K562 (cell line): ENCODE measurements around the gene SMAD3. TPM values are rescaled to one million over a fixed set of nuclear protein-coding genes. Genes with fewer than 3 reads are reported as not detected.

Experiments
- BRD9 ChIP-seq: fragments of 450-650 bp; IDR thresholded peaks from 2 replicates; pipeline ENCODE4 v1.6.1; 2018; ENCODE audit warnings: low read depth; ENCODE audit not compliant: partially characterized antibody
- CSDE1 ChIP-seq, 2 experiments: fragments of 450-650 bp; IDR thresholded peaks; 2 replicates each; pipeline ENCODE4 v1.6.1; 2016; ENCODE audit warnings: mild to moderate bottlenecking in 1 of 2
- HOXB6 ChIP-seq: fragments of 250-450 bp; sonication (Bioruptor Pico); IDR thresholded peaks from 2 replicates; pipeline ENCODE4 v1.5.1; 2022; ENCODE audit warnings: mild to moderate bottlenecking, borderline replicate concordance
- JUN ChIP-seq, 2 experiments: sonication (generic) in 1 of 2; formaldehyde crosslinking in 1 of 2; IDR thresholded peaks; 2 replicates each; pipeline versions ENCODE4 v1.6.1 to v1.8.0; 2012 to 2022; ENCODE audit warnings: borderline replicate concordance in 2 of 2, mild to moderate bottlenecking in 2 of 2, improper control_type of control experiment in 1 of 2, low read depth in 1 of 2, low read length in 1 of 2, missing genetic modification reagents in 1 of 2
- LCOR ChIP-seq: sonication (generic); formaldehyde crosslinking; IDR thresholded peaks from 2 replicates; pipeline ENCODE4 v1.8.0; 2022; ENCODE audit warnings: mild to moderate bottlenecking, missing genetic modification reagents
- MYNN ChIP-seq, 2 experiments: sonication (generic); formaldehyde crosslinking in 1 of 2; IDR thresholded peaks; 2 replicates each; pipeline versions ENCODE4 v1.5.0 to v1.6.1; 2016 to 2020; ENCODE audit warnings: antibody characterized with exemption in 1 of 2, missing genetic modification reagents in 1 of 2
- NCOA2 ChIP-seq, 2 experiments: fragments of 450-650 bp; IDR thresholded peaks; 2 replicates each; pipeline ENCODE4 v1.6.1; 2018; ENCODE audit warnings: mild to moderate bottlenecking in 2 of 2, moderate library complexity in 1 of 2; ENCODE audit not compliant: partially characterized antibody in 2 of 2
- STAT5B ChIP-seq: fragments of 250-450 bp; sonication (Bioruptor Pico); IDR thresholded peaks from 2 replicates; pipeline ENCODE4 v1.8.0; 2021; ENCODE audit warnings: mild to moderate bottlenecking, inconsistent platforms
- TAF1 ChIP-seq: IDR thresholded peaks from 2 replicates; pipeline ENCODE4 v1.6.1; 2011; ENCODE audit warnings: mild to moderate bottlenecking, low read length, moderate library complexity; ENCODE audit not compliant: insufficient read depth, control insufficient read depth, severe bottlenecking; ENCODE audit errors: extremely low read depth
- ZKSCAN3 ChIP-seq: fragments of 250-450 bp; sonication (Bioruptor Pico); IDR thresholded peaks from 2 replicates; pipeline ENCODE4 v1.4.0; 2020
- ZNF445 ChIP-seq: fragments of 250-450 bp; sonication (Bioruptor Pico); IDR thresholded peaks from 2 replicates; pipeline ENCODE4 v1.4.0; 2020; ENCODE audit warnings: low read depth, mild to moderate bottlenecking, moderate library complexity
- polyA plus RNA-seq, 8 experiments: library from polyadenylated mRNA; depleted of rRNA in 4 of 8; stranded (reverse) in 5 of 8; unstranded in 3 of 8; fragments of >200 nt; fragmentation: Nextera tagmentation in 2 of 8; fragmentation: Illumina TruSeq in 1 of 8; extraction: Ambion mirVana in 2 of 8; extraction: Trizol in 1 of 8; gene quantifications; 2 replicates each; pipeline versions ENCODE4 v1.2.1 to v1.2.3, GENCODE V29; 2011 to 2014; ENCODE audit warnings: inconsistent platforms in 1 of 8, missing spikeins in 1 of 8
- total RNA-seq, 7 experiments: library from RNA; depleted of rRNA in 6 of 7; stranded (reverse); fragments of >200 nt in 6 of 7; fragmentation: Illumina TruSeq in 2 of 7; extraction: Trizol in 2 of 7; gene quantifications; 2 replicates each; pipeline versions ENCODE4 v1.2.1 to v1.2.3, GENCODE V29; 2011 to 2021; ENCODE audit warnings: low replicate concordance in 1 of 7
- TF ChIP-seq, protein P1 (sequence below): fragments of 450-650 bp; IDR thresholded peaks from 2 replicates; pipeline ENCODE4 v1.7.0; 2016; ENCODE audit warnings: borderline replicate concordance
- TF ChIP-seq, protein P2 (sequence below): sonication (generic); formaldehyde crosslinking; IDR thresholded peaks from 2 replicates; pipeline ENCODE4 v1.8.0; 2022; ENCODE audit warnings: mild to moderate bottlenecking, low read depth, missing genetic modification reagents
- TF ChIP-seq, protein P3 (sequence below): IDR thresholded peaks from 2 replicates; pipeline ENCODE4 v1.6.1; 2014; ENCODE audit warnings: antibody characterized with exemption
- TF ChIP-seq, protein P4 (sequence below), 2 experiments: fragments of 450-650 bp in 1 of 2; sonication (generic) in 1 of 2; formaldehyde crosslinking in 1 of 2; IDR thresholded peaks in 1 of 2; conservative IDR thresholded peaks in 1 of 2; 2 replicates each; pipeline versions ENCODE4 v1.6.1 to v1.8.1; 2016 to 2023; ENCODE audit warnings: mild to moderate bottlenecking in 2 of 2, moderate library complexity in 2 of 2, inconsistent platforms in 1 of 2, missing genetic modification reagents in 1 of 2

Gene SMAD3
- total and polyA plus RNA-seq, 9 of the 15 experiments (the other 6 are each of a cell fraction or from before 2014, with no cell fraction given): 4.3 to 39.2 (median 11.1) TPM

DNA sequence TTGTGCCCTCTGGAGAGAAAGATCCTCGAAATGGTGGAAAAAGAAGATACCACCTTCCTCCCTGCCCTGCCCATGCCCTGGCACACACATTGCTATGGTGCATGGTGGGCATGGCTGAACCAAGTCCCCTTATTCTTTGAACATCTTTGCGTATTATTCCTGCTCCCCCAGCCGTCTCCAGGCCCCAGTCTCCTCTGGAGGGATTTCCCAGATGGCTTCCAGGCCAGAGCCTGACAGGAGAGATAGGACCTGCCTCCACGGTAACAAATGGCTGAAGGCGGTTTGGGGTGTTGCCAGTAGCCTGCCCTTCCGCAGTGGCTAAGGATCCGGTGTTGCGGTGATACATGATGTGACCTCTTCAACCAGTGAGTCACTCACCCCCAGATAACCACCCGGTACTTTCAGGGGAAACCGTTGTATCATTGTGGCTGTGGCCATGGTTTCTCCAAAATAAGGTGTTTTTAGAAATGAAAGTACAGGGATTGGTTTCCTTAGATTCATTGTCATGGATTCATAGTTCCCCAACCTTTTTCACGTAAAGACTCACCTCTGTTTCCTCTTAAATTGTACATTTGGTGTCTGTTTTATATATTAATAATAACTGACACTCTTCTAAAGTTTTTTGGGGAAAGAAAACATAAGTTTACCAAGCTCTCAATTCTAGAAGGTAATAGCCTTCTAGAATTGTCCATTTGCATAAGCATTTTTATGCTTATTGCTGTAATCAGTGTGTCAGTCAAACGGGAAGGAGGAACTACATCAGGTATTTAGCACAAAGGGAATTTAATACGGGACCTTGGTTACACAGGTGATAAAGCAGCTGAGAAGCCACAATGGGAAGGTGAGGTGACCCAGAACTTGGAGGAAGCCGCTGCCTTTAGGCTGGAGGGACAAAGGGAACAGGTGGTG is 25.9 kb downstream of the SMAD3 start (continued):
- TF ChIP-seq JUN (IDR thresholded peaks at IDR 0.05; ENCODE audit: borderline replicate concordance, low read depth, low read length) (peak; percentile 99), JUN (CRISPR knock-in tag; IDR thresholded peaks at IDR 0.05; ENCODE audit: borderline replicate concordance) (peak; percentile 95; the same call in 1 of the 2 replicates), TAF1 (peak; percentile 45), ZKSCAN3 (CRISPR knock-in tag) (no peak), BRD9 (peak; percentile 65), STAT5B (CRISPR knock-in tag) (no peak), LCOR (peak; percentile 95), NCOA2 (IDR thresholded peaks at IDR 0.05; ENCODE audit: partially characterized antibody in 2 of 2) (no peak), ZNF445 (CRISPR knock-in tag) (no peak), MYNN (IDR thresholded peaks at IDR 0.05) (peak; percentile 94), MYNN (CRISPR knock-in tag; IDR thresholded peaks at IDR 0.05) (no peak), HOXB6 (CRISPR knock-in tag) (no peak), CSDE1 (IDR thresholded peaks at IDR 0.05) (no peak)
- TF ChIP-seq, protein P1, sequence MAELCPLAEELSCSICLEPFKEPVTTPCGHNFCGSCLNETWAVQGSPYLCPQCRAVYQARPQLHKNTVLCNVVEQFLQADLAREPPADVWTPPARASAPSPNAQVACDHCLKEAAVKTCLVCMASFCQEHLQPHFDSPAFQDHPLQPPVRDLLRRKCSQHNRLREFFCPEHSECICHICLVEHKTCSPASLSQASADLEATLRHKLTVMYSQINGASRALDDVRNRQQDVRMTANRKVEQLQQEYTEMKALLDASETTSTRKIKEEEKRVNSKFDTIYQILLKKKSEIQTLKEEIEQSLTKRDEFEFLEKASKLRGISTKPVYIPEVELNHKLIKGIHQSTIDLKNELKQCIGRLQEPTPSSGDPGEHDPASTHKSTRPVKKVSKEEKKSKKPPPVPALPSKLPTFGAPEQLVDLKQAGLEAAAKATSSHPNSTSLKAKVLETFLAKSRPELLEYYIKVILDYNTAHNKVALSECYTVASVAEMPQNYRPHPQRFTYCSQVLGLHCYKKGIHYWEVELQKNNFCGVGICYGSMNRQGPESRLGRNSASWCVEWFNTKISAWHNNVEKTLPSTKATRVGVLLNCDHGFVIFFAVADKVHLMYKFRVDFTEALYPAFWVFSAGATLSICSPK: no peak
- TF ChIP-seq, protein P2, sequence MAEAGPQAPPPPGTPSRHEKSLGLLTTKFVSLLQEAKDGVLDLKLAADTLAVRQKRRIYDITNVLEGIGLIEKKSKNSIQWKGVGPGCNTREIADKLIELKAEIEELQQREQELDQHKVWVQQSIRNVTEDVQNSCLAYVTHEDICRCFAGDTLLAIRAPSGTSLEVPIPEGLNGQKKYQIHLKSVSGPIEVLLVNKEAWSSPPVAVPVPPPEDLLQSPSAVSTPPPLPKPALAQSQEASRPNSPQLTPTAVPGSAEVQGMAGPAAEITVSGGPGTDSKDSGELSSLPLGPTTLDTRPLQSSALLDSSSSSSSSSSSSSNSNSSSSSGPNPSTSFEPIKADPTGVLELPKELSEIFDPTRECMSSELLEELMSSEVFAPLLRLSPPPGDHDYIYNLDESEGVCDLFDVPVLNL (CRISPR knock-in tag): no peak
- TF ChIP-seq, protein P3, sequence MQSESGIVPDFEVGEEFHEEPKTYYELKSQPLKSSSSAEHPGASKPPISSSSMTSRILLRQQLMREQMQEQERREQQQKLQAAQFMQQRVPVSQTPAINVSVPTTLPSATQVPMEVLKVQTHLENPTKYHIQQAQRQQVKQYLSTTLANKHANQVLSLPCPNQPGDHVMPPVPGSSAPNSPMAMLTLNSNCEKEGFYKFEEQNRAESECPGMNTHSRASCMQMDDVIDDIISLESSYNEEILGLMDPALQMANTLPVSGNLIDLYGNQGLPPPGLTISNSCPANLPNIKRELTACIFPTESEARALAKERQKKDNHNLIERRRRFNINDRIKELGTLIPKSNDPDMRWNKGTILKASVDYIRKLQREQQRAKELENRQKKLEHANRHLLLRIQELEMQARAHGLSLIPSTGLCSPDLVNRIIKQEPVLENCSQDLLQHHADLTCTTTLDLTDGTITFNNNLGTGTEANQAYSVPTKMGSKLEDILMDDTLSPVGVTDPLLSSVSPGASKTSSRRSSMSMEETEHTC: peak; percentile 81
- TF ChIP-seq, protein P4, sequence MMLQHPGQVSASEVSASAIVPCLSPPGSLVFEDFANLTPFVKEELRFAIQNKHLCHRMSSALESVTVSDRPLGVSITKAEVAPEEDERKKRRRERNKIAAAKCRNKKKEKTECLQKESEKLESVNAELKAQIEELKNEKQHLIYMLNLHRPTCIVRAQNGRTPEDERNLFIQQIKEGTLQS (IDR thresholded peaks at IDR 0.05): peak; percentile 98
- TF ChIP-seq, protein P4 (CRISPR knock-in tag; conservative IDR thresholded peaks at IDR 0.05): peak; percentile 99
